Left kidney (tissue), 1 donor: Measurements from ENCODE around the gene IL17B. TPM values are rescaled to one million over a fixed set of nuclear protein-coding genes. Genes with fewer than 3 reads are reported as not detected.

Source experiments
- polyA plus RNA-seq: library from polyadenylated mRNA; unstranded; fragments of 120-200 nt; gene quantifications from one replicate; pipeline ENCODE4 v1.2.1, GENCODE V29; 2013; ENCODE audit not compliant: insufficient read length

IL17B gene
- polyA plus RNA-seq, 1 donor: 1.4 TPM

Other genes with a start within 250 kb of the IL17B start
- 1.1 TPM for gene ABLIM3, start 237.8 kb downstream of the IL17B start, polyA plus RNA-seq
- 21.9 TPM for gene AFAP1L1, start 107.4 kb downstream of the IL17B start, polyA plus RNA-seq
- 23.1 TPM for gene GRPEL2, start 33.8 kb downstream of the IL17B start, polyA plus RNA-seq
- 19.2 TPM for gene PCYOX1L, start 21.2 kb downstream of the IL17B start, polyA plus RNA-seq
- 217 TPM for gene CSNK1A1, start 172.1 kb upstream of the IL17B start, polyA plus RNA-seq
- gene ARHGEF37, start 202.2 kb upstream of the IL17B start, polyA plus RNA-seq: 5.3 TPM